Uterus (tissue), 4 donors: ENCODE measurements around the gene RGS10. TPM values are rescaled to one million over a fixed set of nuclear protein-coding genes. Genes with fewer than 3 reads are reported as not detected.

Experiments
- DNase-seq, 2 donors: peaks; one replicate each; pipeline ENCODE4 v3.0.0-alpha.2; 2019 to 2020
- H3K27ac ChIP-seq, 2 donors: fragments of 200-600 bp; sonication (generic); 1 replicate in 1 of 2; 2 replicates in 1 of 2; pipeline ENCODE4 v1.5.1; 2016 to 2018
- H3K27me3 ChIP-seq, 2 donors: fragments of 200-600 bp; sonication (generic); one replicate each; pipeline ENCODE4 v1.5.1; 2018 to 2019; ENCODE audit warnings: control low read depth in 1 of 2
- H3K36me3 ChIP-seq, 2 donors: fragments of 200-600 bp; sonication (generic); one replicate each; pipeline ENCODE4 v1.5.1; 2019; ENCODE audit warnings: control low read depth in 1 of 2
- H3K4me1 ChIP-seq, 2 donors: fragments of 200-600 bp; sonication (generic); one replicate each; pipeline ENCODE4 v1.5.1; 2018 to 2019; ENCODE audit warnings: control low read depth in 1 of 2
- H3K4me3 ChIP-seq, 2 donors: fragments of 200-600 bp; sonication (generic); 1 replicate in 1 of 2; 2 replicates in 1 of 2; pipeline ENCODE4 v1.5.1; 2018 to 2019; ENCODE audit warnings: mild to moderate bottlenecking in 1 of 2
- H3K9me3 ChIP-seq, 2 donors: fragments of 200-600 bp; sonication (generic); one replicate each; pipeline ENCODE4 v1.5.1; 2019; ENCODE audit warnings: control low read depth in 1 of 2
- CTCF ChIP-seq, 4 experiments: fragments of 200-600 bp in 2 of 4; fragments of 450-650 bp in 2 of 4; sonication (generic) in 2 of 4; IDR thresholded peaks; one replicate each; pipeline ENCODE4 v1.5.1; 2016 to 2019; ENCODE audit warnings: antibody characterized with exemption in 4 of 4, mild to moderate bottlenecking in 2 of 4, moderate library complexity in 1 of 4
- POLR2A ChIP-seq, 2 donors: fragments of 450-650 bp; IDR thresholded peaks; one replicate each; pipeline ENCODE4 v1.6.1; 2016; ENCODE audit warnings: antibody characterized with exemption in 2 of 2, mild to moderate bottlenecking in 1 of 2, moderate library complexity in 1 of 2
- intact Hi-C: fragments of 100-400 bp; cut with DNase I; formaldehyde crosslinking; loops from one replicate; pipeline ENCODE4 v1.15.1; 2023; ENCODE audit warnings: low total_unique reads
- total RNA-seq, 4 donors: library from RNA; depleted of rRNA in 3 of 4; stranded (reverse); fragments of >200 nt in 3 of 4; gene quantifications; one replicate each; pipeline versions ENCODE4 v1.1.0 to v1.2.4, GENCODE V29; 2014 to 2023
- donor health status: DM: yes; HTN: yes; CAD: no.

Gene RGS10
- total RNA-seq, 4 donors from 2014 or later = 29.1 to 165 (median 64.1) TPM

GRCh38 chr10:119480667-119481066, 61.9 kb downstream of the RGS10 start:
- Histone ChIP-seq H3K27ac (no peak overlapping the region), H3K4me3 (no peak overlapping the region), H3K4me1 (no peaks in the 10 kb centered on the region), H3K36me3 (no peaks in the 10 kb centered on the region), H3K9me3 (no peaks in the 10 kb centered on the region), H3K27me3 (no peaks in the 10 kb centered on the region)
- TF ChIP-seq POLR2A (IDR thresholded peaks at IDR 0.05) = no peak
- TF ChIP-seq CTCF (IDR thresholded peaks at IDR 0.05) = no peak
- DNase-seq = no peak
- intact Hi-C loops = no loop called here

GRCh38 chr10:119479532-119479931, 63.0 kb downstream of the RGS10 start:
- TF ChIP-seq POLR2A (IDR thresholded peaks at IDR 0.05) (no peak), CTCF (IDR thresholded peaks at IDR 0.05) (no peak)
- Histone ChIP-seq H3K27me3 (no peaks in the 10 kb centered on the region), H3K27ac (no peak overlapping the region), H3K36me3 (no peaks in the 10 kb centered on the region), H3K9me3 (no peaks in the 10 kb centered on the region), H3K4me1 (no peaks in the 10 kb centered on the region), H3K4me3 (no peak overlapping the region)
- DNase-seq = no peak
- intact Hi-C loops = no loop called here

DNA sequence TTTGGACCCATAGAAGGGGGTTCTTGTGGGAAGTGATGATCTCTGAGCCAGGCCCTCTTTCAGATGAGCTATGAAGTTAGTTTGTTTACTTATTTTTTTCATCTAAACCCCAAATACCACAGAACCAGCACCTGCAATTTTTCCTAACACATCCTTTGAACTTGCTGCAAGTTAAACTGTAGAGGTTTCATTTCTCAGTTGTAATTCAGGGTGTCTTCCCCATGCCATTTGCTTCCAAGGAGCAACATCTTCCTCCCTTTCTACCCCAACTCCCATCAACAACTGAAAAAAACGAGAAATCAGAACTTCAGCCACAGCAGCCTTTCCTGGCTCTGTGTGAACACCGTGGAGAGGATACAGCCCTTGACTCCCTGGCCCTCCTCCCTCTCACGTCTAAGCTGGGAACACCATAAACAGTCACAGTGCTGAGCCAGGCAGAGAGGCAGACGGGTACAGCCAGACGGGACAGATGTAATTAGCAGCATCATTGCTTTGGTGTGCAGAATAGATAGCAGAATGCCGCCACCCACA, 63.6 kb downstream of the RGS10 start:
- no peak overlapping the region for H3K4me3 ChIP-seq
- DNase-seq = no peak
- no peaks in the 10 kb centered on the region for H3K36me3 ChIP-seq
- no peaks in the 10 kb centered on the region for H3K9me3 ChIP-seq
- no peaks in the 10 kb centered on the region for H3K4me1 ChIP-seq
- H3K27ac ChIP-seq = no peak overlapping the region
- intact Hi-C loops = no loop called here
- no peak for TF ChIP-seq CTCF (IDR thresholded peaks at IDR 0.05)
- TF ChIP-seq POLR2A (IDR thresholded peaks at IDR 0.05) = no peak
- H3K27me3 ChIP-seq = no peaks in the 10 kb centered on the region

GRCh38 chr10:119478111-119478802, 64.3 kb downstream of the RGS10 start:
- intact Hi-C loops = no loop called here
- Histone ChIP-seq H3K27ac (no peak overlapping the region), H3K36me3 (no peaks in the 10 kb centered on the region), H3K4me3 (no peak overlapping the region), H3K9me3 (no peaks in the 10 kb centered on the region), H3K27me3 (no peaks in the 10 kb centered on the region), H3K4me1 (no peaks in the 10 kb centered on the region)
- TF ChIP-seq CTCF (IDR thresholded peaks at IDR 0.05) = no peak
- no peak for TF ChIP-seq POLR2A (IDR thresholded peaks at IDR 0.05)
- no peak for DNase-seq

DNA sequence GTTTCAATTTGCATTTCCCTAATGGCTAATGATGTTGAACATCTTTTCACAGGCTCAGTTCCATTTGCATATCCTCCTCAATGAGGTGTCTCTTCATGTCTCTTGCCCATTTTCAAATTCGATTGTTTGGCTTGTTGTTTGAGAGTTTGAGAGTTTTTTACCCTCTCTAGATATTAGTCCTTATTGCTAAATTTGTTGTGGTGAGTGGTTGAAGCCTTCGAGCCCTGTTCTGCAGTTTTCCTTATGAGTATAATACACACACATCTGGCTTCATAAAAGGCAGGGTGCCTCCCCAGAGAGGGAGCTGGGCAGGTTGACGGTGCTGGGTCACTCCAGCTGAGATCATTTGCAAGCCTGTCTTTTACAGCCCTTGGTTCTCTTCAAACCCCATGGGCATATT, 65.1 kb downstream of the RGS10 start:
- no peak overlapping the region for H3K4me3 ChIP-seq
- H3K4me1 ChIP-seq = no peaks in the 10 kb centered on the region
- H3K9me3 ChIP-seq = no peaks in the 10 kb centered on the region
- H3K27me3 ChIP-seq = no peaks in the 10 kb centered on the region
- H3K27ac ChIP-seq = no peak overlapping the region
- TF ChIP-seq CTCF (IDR thresholded peaks at IDR 0.05) (no peak), POLR2A (IDR thresholded peaks at IDR 0.05) (no peak)
- intact Hi-C loops = no loop called here
- H3K36me3 ChIP-seq = no peaks in the 10 kb centered on the region
- no peak for DNase-seq
